ENCODE measurements around the gene NUDT21.
"Not testable (repeated sequence)": the region's sequence is repeated elsewhere in the genome, so short reads cannot be mapped to it uniquely, and the experiment has no call there.

NUDT21 gene

GRCh38 chr16:56414366-56414765 is 36.8 kb downstream of the NUDT21 start:
- DNase-seq: no peak

GRCh38 chr16:56413381-56413780 is 37.8 kb downstream of the NUDT21 start:
- no peak for DNase-seq

GRCh38 chr16:56411624-56412023 is 39.5 kb downstream of the NUDT21 start:
- DNase-seq: no peak

GRCh38 chr16:56411123-56411522 is 40.0 kb downstream of the NUDT21 start:
- DNase-seq: no peak

- DNase-seq: no peak
These were observed 41.9 kb downstream of the NUDT21 start for GRCh38 chr16:56409195-56409594.

GRCh38 chr16:56408379-56409098 is 42.6 kb downstream of the NUDT21 start:
- DNase-seq: no peak

- no peak for DNase-seq
These were observed 45.0 kb downstream of the NUDT21 start for GRCh38 chr16:56405977-56406672.

GRCh38 chr16:56401482-56401881 is 49.6 kb downstream of the NUDT21 start:
- DNase-seq: no peak

- DNase-seq: no peak
These were observed 50.7 kb downstream of the NUDT21 start for GRCh38 chr16:56400458-56400857.

- DNase-seq: no peak
These were observed 51.6 kb downstream of the NUDT21 start for GRCh38 chr16:56399486-56399885.

- no peak for DNase-seq
These were observed 52.1 kb downstream of the NUDT21 start for GRCh38 chr16:56399047-56399446.

GRCh38 chr16:56396724-56397123 is 54.4 kb downstream of the NUDT21 start:
- DNase-seq: not testable (repeated sequence)

GRCh38 chr16:56389554-56389953 is 61.6 kb downstream of the NUDT21 start:
- DNase-seq: no peak

- DNase-seq: no peak
These were observed 62.9 kb downstream of the NUDT21 start for GRCh38 chr16:56388209-56388608.

GRCh38 chr16:56387396-56387795 is 63.7 kb downstream of the NUDT21 start:
- DNase-seq: no peak

GRCh38 chr16:56384074-56384721 is 66.9 kb downstream of the NUDT21 start:
- DNase-seq: no peak

GRCh38 chr16:56382901-56383355 is 68.2 kb downstream of the NUDT21 start:
- DNase-seq: no peak

- DNase-seq: no peak
These were observed 68.7 kb downstream of the NUDT21 start for GRCh38 chr16:56382459-56382858.

GRCh38 chr16:56380778-56381485 is 70.2 kb downstream of the NUDT21 start:
- DNase-seq: not testable (repeated sequence)
